ENCODE measurements around the gene PMEPA1.

DNA sequence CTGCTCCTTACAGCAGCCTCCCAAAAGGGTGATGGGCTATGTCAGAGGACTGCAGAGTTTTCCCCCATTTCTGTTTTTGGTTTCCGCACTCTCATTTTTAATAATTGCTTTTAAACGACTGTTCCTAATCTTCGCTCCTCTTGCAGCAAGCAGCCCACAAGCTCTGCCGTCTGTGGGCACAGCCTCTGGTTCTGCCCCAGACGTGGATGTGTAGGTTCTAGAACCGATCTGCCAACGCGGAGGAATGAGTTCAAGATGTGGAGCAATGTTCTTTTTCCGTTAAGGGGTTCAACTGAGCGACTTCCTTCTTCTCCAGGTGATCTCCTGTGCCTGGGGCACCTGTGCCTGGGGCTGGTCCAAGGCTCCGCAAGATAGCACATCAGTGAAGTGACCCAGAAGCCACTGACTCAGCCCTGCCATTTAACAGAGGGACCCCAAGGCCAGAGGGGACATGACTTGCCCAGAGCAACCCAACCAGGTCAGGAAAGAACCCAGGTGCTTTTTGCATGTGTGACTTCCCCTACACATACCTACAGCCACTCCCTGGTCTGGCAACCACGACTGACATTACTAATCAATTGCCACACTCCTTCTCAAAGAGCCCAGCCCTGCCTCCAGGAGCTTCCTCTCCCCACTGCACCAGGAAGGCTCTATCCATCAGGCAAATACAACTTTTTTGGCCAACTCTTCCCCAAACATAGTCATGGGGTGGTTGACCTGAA, 22.7 kb downstream of the PMEPA1 start:
- no peak for TF ChIP-seq EZH2 (IDR thresholded peaks at IDR 0.05; ENCODE audit: insufficient read depth, low read length)
- TF ChIP-seq, protein P1, sequence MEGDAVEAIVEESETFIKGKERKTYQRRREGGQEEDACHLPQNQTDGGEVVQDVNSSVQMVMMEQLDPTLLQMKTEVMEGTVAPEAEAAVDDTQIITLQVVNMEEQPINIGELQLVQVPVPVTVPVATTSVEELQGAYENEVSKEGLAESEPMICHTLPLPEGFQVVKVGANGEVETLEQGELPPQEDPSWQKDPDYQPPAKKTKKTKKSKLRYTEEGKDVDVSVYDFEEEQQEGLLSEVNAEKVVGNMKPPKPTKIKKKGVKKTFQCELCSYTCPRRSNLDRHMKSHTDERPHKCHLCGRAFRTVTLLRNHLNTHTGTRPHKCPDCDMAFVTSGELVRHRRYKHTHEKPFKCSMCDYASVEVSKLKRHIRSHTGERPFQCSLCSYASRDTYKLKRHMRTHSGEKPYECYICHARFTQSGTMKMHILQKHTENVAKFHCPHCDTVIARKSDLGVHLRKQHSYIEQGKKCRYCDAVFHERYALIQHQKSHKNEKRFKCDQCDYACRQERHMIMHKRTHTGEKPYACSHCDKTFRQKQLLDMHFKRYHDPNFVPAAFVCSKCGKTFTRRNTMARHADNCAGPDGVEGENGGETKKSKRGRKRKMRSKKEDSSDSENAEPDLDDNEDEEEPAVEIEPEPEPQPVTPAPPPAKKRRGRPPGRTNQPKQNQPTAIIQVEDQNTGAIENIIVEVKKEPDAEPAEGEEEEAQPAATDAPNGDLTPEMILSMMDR (IDR thresholded peaks at IDR 0.05; ENCODE audit: insufficient read depth, low read depth, low read length) = no peak
